Epithelial cell of proximal tubule (primary cell): ENCODE results near the gene TMEM33. TPM values are rescaled to one million over a fixed set of nuclear protein-coding genes. Genes with fewer than 3 reads are reported as not detected.

ENCODE experiments used
- DNase-seq: peaks from one replicate; pipeline ENCODE4 v3.0.0-alpha.2; 2011; ENCODE audit warnings: low read depth
- H3K4me3 ChIP-seq: 2 replicates; pipeline ENCODE4 v1.5.1; 2011; ENCODE audit warnings: low read depth, mild to moderate bottlenecking, low read length
- total RNA-seq: library from RNA; depleted of rRNA; stranded (reverse); fragments of >200 nt; gene quantifications from 2 replicates; pipeline ENCODE4 v1.2.3, GENCODE V29; 2015
- TF ChIP-seq, protein P1 (sequence below): conservative IDR thresholded peaks from 2 replicates; pipeline ENCODE4 v1.5.1; 2012; ENCODE audit warnings: low read depth, mild to moderate bottlenecking, low read length

The TMEM33 gene
- 39.2 and 43.2 TPM in 2 replicates for total RNA-seq

DNA sequence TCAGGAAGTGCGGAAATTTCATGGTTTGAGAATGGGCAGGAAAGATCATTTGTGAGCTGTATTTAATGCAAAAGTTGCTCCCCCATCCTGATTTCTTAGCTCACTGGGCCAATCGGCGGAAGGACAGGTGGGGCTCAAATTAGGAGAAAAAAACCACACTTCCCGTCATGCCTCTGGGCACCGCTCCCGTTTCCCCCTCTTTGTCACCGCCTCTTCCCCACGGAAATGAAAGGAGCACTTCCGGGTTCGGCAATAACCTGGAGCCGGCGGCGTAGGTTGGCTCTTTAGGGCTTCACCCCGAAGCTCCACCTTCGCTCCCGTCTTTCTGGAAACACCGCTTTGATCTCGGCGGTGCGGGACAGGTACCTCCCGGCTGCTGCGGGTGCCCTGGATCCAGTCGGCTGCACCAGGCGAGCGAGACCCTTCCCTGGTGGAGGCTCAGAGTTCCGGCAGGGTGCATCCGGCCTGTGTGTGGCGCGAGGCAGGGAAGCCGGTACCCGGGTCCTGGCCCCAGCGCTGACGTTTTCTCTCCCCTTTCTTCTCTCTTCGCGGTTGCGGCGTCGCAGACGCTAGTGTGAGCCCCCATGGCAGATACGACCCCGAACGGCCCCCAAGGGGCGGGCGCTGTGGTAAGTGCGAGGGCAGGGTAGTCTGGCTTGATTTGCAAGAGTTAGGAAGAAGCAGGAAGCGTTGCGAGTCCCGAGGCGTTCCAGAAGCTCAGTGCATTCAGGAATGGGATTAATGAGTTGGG lies at the start of gene TMEM33:
Gene TMEM33 (plus strand): TSS at position 529 of the 751 bp plus-strand sequence. CDS start 56 bp downstream, at position 585.
- H3K4me3 ChIP-seq = peak within 1 kb of the TSS; percentile 74
- TF ChIP-seq, protein P1, sequence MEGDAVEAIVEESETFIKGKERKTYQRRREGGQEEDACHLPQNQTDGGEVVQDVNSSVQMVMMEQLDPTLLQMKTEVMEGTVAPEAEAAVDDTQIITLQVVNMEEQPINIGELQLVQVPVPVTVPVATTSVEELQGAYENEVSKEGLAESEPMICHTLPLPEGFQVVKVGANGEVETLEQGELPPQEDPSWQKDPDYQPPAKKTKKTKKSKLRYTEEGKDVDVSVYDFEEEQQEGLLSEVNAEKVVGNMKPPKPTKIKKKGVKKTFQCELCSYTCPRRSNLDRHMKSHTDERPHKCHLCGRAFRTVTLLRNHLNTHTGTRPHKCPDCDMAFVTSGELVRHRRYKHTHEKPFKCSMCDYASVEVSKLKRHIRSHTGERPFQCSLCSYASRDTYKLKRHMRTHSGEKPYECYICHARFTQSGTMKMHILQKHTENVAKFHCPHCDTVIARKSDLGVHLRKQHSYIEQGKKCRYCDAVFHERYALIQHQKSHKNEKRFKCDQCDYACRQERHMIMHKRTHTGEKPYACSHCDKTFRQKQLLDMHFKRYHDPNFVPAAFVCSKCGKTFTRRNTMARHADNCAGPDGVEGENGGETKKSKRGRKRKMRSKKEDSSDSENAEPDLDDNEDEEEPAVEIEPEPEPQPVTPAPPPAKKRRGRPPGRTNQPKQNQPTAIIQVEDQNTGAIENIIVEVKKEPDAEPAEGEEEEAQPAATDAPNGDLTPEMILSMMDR = no peak
- peak; percentile 26 for DNase-seq

- TF ChIP-seq, protein P1 = no peak
- no peak overlapping the region for H3K4me3 ChIP-seq
- DNase-seq = no peak
Observed at GRCh38 chr4:41885456-41885855, 49.8 kb upstream of the TMEM33 start.

- TF ChIP-seq, protein P1 = no peak
- no peak for DNase-seq
- H3K4me3 ChIP-seq = no peak overlapping the region
Observed at GRCh38 chr4:41887277-41887676, 48.0 kb upstream of the TMEM33 start.

GRCh38 chr4:41887821-41888686 lies 47.2 kb upstream of the TMEM33 start:
- no peak for DNase-seq
- no peak overlapping the region for H3K4me3 ChIP-seq
- TF ChIP-seq, protein P1 = peak; percentile 88

- TF ChIP-seq, protein P1 = no peak
Observed at GRCh38 chr4:41888687-41889074, 46.5 kb upstream of the TMEM33 start.

DNA sequence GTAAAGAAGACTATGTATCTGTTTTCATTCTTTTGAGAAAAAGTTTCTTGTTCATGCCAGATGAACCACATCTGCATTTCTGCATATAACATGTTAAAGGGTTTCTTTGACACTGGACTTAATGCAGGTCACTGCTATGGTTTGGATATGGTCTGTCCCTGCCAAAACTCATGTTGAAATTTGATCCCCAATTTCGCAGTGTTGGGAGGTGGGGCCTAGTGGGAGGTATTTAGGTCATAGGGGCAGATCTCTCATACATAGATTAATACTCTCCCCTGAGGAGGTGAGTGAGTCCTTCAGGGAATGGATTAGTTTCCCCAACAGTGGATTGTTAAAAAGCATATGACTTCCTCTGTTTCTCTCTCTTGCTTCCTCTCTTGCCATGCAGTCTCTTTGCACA lies 45.9 kb upstream of the TMEM33 start:
- TF ChIP-seq, protein P1 = no peak
- no peak for DNase-seq

More at GRCh38 chr4:41888687-41889074, 46.5 kb upstream of the TMEM33 start:
- DNase-seq = no peak
- H3K4me3 ChIP-seq = no peak overlapping the region

More for the DNA sequence above, 45.9 kb upstream of the TMEM33 start:
- no peak overlapping the region for H3K4me3 ChIP-seq
